Measurements from ENCODE around the gene GNG12.

DNA sequence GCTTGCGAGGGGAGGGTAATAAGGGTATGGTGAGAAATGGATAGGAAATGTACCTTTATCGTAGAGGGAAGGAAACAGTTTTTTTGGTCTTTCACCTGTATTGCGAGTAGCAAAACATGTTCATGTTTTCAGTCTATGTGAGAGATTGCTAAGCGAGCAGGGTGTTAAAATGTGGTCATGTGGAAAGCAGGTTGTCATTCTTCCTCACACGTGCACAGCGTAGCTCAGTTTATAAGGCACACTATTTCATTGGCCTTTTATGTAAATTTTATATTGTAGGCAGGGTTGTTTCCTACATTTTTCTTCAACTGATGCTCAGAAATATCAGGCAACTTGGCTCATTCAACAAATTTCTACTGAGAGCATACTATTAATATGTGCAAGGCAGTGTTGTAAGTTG lies 18.5 kb upstream of the GNG12 start:
- TF ChIP-seq GATA2 (IDR thresholded peaks at IDR 0.05; ENCODE audit: low read depth, low read length) (no peak), GATA3 (IDR thresholded peaks at IDR 0.05; ENCODE audit: low read depth, low read length) (no peak)

Data from SH-SY5Y (cell line).